PC-3 (cell line): ENCODE data around the gene FAM171A2.

Source experiments
- CTCF ChIP-seq: fragments of 300-600 bp; sonication (generic); conservative IDR thresholded peaks from 2 replicates; pipeline ENCODE4 v1.5.1; 2017; ENCODE audit warnings: antibody characterized with exemption, low read depth, mild to moderate bottlenecking, low read length
- EZH2phosphoT487 ChIP-seq: fragments of 300-600 bp; sonication (generic); IDR thresholded peaks from 2 replicates; pipeline ENCODE4 v1.6.1; 2018; ENCODE audit warnings: mild to moderate bottlenecking, antibody characterized with exemption, low read length, borderline replicate concordance

GRCh38 chr17:44351464-44351863 is 12.2 kb downstream of the FAM171A2 start:
- TF ChIP-seq EZH2phosphoT487 (no peak), CTCF (no peak)
